Mesodermal cell (in vitro differentiated cells): ENCODE results near the gene KIRREL3.
"Not testable (repeated sequence)": the region's sequence is repeated elsewhere in the genome, so short reads cannot be mapped to it uniquely, and the experiment has no call there.

Experiments
- H3K27ac ChIP-seq: 2 replicates; pipeline ENCODE4 v1.7.0; 2013; ENCODE audit warnings: mild to moderate bottlenecking, low read depth, low read length, moderate library complexity; ENCODE audit not compliant: severe bottlenecking
- H3K36me3 ChIP-seq: 2 replicates; pipeline ENCODE4 v1.7.1; 2013; ENCODE audit warnings: mild to moderate bottlenecking, low read length, moderate library complexity; ENCODE audit not compliant: control insufficient read depth, insufficient read depth
- H3K4me1 ChIP-seq: one replicate; pipeline ENCODE4 v1.7.1; 2013; ENCODE audit warnings: mild to moderate bottlenecking, low read length; ENCODE audit not compliant: insufficient read depth, control insufficient read depth, poor library complexity, severe bottlenecking
- H3K4me3 ChIP-seq: 2 replicates; pipeline ENCODE4 v1.7.0; 2013; ENCODE audit warnings: low read length, control low read depth, mild to moderate bottlenecking; ENCODE audit not compliant: insufficient read depth, poor library complexity, severe bottlenecking; ENCODE audit errors: extremely low read depth
- H3K9me3 ChIP-seq: 2 replicates; pipeline ENCODE4 v1.7.1; 2013; ENCODE audit warnings: mild to moderate bottlenecking, low read length, moderate library complexity; ENCODE audit not compliant: control insufficient read depth
- WGBS, 2 experiments: methylation state at CpG; one replicate each; pipeline ENCODE4 v1.1.5; 2013; ENCODE audit warnings: missing lambda C conversion rate in 2 of 2; ENCODE audit not compliant: insufficient coverage in 2 of 2; 5-methylcytosine and 5-hydroxymethylcytosine counted together

The KIRREL3 gene

GRCh38 chr11:126381960-126382359 is 618.6 kb downstream of the KIRREL3 start:
- not testable (repeated sequence) for H3K4me3 ChIP-seq, H3K36me3 ChIP-seq, H3K27ac ChIP-seq, H3K4me1 ChIP-seq, H3K9me3 ChIP-seq
- 93% methylated on average over 3 of the region's 10 CpGs; no CpG with 5 or more reads in 1 of the 2 experiments for WGBS, 2 experiments

GRCh38 chr11:126380909-126381308 is 619.7 kb downstream of the KIRREL3 start:
- WGBS, 2 experiments: 100% methylated on average over 1 to 3 of the region's 4 CpGs
- Histone ChIP-seq H3K4me3 (no peak overlapping the region), H3K27ac (no peak overlapping the region), H3K4me1 (no peaks in the 10 kb centered on the region), H3K36me3 (no peaks in the 10 kb centered on the region), H3K9me3 (no peaks in the 10 kb centered on the region)

DNA sequence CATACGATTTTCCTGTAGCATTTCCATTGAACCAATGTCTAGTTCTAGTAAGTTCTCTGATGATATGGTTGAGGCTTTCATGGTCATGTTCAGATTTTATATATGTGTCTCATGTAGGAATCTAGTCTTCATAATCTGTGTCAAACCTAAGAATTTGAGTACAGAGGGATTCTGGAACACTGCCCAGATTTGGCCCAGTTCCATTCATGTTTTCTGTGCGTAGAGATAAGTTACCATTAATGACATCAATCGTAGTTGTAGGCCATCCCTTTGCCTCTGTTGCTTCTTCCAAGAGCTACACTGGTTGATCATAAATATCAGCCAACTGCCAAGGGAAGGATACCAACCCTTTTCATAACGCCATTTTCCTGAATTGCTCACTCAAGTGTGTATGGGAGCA is 621.8 kb downstream of the KIRREL3 start:
- Histone ChIP-seq H3K27ac (no peak overlapping the region), H3K4me1 (no peaks in the 10 kb centered on the region), H3K4me3 (no peak overlapping the region), H3K36me3 (no peaks in the 10 kb centered on the region), H3K9me3 (no peaks in the 10 kb centered on the region)
- 94 to 100% methylated on average over 2 to 3 of the region's 4 CpGs for WGBS, 2 experiments

DNA sequence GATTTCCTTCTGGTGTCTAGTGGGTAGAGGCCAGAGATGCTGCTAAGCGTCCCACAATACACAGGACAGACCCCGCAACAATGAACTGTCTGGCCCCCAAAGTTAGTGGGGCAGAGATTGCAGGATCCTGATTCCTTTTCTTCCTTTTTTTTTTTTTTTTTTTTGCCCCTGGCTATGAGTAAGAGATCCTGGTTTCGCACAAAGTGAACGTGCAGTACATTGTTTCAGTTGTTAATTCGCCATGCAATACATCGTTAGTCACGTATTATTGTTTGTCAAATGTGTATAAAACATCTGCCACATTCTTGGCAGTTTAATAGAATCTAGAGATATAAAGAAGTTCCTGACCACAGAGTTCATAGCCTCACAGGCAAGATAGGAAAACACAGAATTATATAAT is 624.8 kb downstream of the KIRREL3 start:
- H3K4me1 ChIP-seq: peaks cover 5% of the 10 kb centered on the region
- no peaks in the 10 kb centered on the region for H3K36me3 ChIP-seq
- H3K4me3 ChIP-seq: no peak overlapping the region
- 100% methylated on average over 2 to 4 of the region's 7 CpGs for WGBS, 2 experiments
- no peak overlapping the region for H3K27ac ChIP-seq
- no peaks in the 10 kb centered on the region for H3K9me3 ChIP-seq

DNA sequence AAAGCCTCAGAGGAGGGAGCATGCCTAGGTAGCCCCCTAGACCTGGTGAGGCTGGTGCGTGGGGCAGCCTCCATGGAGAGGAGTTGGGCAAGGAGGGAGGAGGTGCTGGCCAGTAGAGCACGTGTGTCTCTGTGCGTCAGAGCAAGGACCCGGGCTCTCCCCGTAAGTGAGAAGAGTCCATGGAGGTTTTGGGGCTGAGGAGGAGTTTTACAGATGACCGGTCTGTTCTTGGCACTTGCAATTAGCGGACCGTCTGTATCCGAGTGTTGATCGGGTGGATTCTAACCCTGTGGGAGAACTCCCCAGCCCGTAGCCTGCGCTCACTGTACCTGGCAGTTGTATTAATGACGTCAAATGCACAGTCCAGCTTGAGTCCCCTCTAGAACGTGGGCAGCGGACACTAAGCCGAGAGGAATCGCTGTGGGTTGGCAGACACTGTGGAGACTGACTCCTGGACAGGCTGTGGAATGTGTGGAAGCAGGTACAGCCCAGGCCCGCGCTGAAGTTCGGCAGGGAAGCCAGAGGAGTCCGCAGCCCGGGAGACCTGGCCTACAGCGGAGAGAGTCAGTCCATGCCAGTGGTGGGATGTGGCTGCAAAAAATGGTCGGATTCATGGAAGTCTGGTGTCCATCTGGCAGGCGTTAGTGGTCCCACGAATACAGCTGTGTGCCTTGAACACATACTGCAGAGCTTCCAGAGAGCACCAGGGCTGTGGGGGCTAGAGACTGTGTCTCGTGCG is 625.8 kb downstream of the KIRREL3 start:
- WGBS, 2 experiments: 93 to 94% methylated on average over 10 to 13 of the region's 28 CpGs
- H3K27ac ChIP-seq, H3K4me3 ChIP-seq, H3K9me3 ChIP-seq, H3K36me3 ChIP-seq, H3K4me1 ChIP-seq: not testable (repeated sequence)

DNA sequence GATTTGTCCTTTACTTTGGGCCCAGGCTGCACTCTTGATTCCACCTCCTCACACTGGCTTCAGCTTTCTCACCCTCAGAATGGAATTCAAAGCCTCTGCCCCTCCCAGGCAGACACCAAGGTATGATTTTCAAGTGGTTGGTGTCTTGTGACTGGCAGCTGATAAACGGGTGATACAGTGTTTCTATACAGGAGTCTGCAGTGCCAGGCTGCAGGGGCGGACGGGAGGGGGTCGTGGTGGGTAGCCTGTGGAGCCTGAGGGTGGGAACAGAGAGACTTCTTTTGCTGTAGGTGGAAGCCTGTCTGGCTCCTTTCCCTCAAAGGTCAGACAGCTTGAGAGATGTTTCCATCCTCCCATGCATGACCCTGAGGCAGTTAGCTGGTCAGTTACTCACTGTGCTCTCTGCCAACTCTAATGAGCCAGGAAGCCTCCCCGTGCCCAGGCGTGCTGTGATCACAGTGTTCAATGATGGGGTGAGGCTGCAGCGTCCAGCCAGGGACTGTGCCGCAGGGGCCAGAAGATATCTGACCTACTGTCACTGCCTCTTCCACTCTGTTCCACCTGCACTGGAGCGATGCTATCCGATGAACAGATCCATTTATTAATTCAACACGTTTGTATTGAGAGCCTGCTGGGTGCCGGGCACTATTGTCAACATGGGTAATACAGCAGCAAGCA is 627.0 kb downstream of the KIRREL3 start:
- H3K4me3 ChIP-seq, H3K36me3 ChIP-seq, H3K27ac ChIP-seq, H3K9me3 ChIP-seq, H3K4me1 ChIP-seq: not testable (repeated sequence)
- 93 to 95% methylated on average over 5 of the region's 12 CpGs for WGBS, 2 experiments
